CD4-positive, alpha-beta T cell treated with Interleukin-4 for 4 hours (primary cell): Measurements from ENCODE around the gene CD58.
"Not testable (repeated sequence)": the region's sequence is repeated elsewhere in the genome, so short reads cannot be mapped to it uniquely, and the experiment has no call there.

Experiments used
- DNase-seq: peaks from one replicate; pipeline ENCODE4 v3.0.0-alpha.2; 2020

Gene CD58

DNA sequence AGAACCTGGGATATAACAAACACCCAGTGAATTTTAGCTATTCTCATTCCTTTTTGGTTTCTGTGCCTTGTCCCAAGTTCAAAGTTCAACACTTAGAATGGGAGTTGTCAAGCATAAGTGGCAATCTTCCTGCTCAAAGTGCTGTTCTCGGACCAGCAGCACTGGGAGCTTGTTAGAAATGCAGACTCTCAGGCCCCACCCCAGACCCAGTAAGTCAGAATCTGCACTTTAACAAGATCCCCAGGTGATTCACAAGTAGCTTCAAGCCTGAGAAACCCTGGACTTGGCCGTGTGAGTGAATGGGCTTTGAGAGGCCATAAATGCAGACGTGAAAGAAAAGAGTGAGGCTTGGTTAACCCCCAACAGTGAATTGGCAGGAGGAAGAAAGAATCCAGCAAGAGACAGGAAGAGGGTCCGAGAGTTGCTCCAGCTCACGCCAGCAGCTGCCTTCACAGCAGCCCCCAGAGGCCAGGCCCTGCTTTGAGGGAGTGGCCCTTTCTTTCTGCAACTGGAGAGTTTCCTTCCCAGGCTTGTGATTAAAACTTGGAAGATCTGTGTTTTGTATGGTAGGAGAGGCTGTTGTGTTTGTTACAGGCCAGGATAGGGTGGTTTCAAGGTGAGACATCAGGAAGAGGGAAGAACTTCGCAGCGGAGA is 21.3 kb upstream of the CD58 start:
- DNase-seq = not testable (repeated sequence)

DNA sequence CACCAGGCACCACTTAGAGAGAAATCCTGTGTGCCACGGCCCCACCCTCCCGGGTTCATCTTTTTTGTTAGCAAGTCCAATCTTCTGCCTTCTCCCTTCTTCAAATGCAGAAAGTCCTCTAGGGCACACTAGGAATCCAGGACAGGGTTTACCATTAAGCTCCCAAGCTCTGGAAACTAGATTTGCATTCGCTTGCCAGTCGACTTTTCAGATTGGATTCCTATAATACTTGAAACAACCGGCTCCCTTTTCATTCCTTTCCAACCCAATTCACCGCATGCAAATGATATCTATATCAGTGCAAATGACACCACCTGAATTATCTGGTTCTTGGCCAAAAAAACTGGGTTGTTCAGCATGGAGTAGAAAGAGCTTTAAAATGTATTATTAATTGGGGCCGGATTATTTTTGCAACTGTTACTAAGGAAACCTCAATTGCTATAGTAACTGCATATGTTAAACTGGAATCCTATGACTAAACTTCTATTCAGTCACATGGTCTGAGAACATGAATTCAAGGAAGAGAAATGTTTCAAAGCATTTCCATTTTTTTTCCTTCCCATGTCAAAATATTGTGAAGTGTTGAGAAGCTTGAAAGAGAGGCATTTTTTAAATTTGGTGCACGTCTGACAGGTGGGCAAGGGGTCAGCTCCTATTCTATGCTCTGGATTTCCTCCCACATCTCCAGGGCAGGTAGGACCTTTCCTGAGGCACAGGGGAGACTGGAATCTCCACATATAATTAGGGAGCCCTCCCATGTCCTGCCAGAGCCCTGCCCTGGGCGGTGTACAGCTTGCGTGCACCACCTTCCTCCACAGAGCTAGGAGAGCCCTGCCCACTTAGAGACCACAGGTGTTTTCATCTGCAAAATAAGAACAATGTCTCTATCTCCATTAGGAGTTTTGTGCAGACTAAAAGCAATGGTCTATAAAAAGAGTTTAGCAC is 20.5 kb upstream of the CD58 start:
- not testable (repeated sequence) for DNase-seq

DNA sequence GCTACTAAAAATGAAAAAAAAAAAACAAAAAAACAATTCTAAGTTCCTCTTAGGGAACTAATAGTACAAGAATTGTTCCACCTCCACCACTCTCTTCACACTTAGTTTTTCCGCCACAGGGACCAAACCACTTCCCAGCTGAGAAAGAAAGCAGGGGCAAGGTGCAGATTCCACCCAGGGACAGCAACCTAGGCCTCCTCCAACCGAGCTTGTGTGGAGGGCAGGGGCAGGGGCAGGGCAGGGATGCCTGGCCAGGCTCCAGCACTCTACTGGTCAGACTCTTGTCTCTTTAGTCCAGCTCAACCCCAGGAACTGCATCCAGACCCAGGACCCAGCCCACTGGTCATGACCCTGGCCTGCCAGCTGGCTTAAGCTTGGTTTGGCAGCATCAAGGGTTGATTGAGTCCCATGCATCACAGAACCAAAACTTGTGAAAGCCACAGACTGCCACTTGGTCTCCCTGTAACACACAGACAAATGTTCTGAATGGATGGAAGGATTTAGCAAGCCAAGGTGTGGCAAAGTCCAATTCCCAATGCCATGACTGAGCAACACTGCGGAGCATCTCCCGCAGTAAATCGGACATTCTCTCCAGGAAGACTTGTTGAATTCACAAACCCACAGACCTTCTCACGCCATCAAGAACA is 19.7 kb upstream of the CD58 start:
- DNase-seq = not testable (repeated sequence)

- DNase-seq = not testable (repeated sequence)
Measured at GRCh38 chr1:116589101-116589735, 18.4 kb upstream of the CD58 start.

- DNase-seq = no peak
Measured at GRCh38 chr1:116587501-116588227, 16.8 kb upstream of the CD58 start.

GRCh38 chr1:116586741-116587143 is 15.9 kb upstream of the CD58 start:
- DNase-seq = no peak

GRCh38 chr1:116585886-116586285 is 15.1 kb upstream of the CD58 start:
- DNase-seq = no peak

DNA sequence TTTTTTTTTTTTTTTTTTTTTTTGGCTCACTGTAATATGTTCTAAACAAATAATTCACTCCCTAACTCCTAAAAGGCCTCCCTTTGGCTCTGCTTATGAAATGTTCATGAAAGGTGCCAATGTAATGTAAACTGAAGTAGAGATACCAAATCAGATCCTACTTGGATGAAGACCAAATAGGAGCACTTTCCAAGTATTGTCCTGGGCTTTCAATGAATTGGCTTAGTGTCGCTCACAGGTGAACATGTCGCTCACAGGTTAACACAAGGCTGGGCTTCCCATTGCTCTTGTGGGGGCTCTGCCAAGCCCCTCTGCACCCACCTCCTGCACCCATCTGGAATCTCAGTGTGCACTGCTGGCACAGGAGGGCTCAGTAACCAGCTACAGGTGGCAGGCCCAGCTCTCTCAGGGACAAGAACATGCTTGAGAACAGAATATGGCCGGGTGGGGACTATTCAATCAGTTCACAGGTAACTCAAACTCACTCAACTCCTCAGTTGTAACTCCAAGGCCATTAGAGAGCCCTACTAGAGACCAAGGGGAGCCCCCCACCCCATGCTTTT is 10.6 kb upstream of the CD58 start:
- no peak for DNase-seq

GRCh38 chr1:116580446-116581322 is 9.9 kb upstream of the CD58 start:
- DNase-seq = no peak

GRCh38 chr1:116579259-116579875 is 8.5 kb upstream of the CD58 start:
- no peak for DNase-seq

DNA sequence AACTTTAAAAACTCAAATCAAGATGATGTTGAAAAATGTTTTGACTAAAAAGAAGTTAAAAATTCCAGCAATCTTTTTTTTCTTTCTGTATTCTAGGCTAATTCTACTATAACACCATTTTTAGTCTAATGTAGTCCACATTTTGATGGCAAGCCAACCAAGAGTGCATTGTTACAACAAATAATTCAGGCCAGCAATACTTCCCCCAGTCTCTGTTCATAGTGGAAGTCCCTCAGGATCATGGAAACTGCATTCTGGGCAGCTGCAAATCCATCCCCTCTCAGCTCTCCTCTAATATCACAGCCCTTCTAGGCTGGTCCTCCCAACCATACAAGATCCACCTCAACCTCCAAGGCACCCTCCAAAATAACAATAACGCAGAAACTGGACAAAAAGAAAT is 7.8 kb upstream of the CD58 start:
- DNase-seq = no peak

DNA sequence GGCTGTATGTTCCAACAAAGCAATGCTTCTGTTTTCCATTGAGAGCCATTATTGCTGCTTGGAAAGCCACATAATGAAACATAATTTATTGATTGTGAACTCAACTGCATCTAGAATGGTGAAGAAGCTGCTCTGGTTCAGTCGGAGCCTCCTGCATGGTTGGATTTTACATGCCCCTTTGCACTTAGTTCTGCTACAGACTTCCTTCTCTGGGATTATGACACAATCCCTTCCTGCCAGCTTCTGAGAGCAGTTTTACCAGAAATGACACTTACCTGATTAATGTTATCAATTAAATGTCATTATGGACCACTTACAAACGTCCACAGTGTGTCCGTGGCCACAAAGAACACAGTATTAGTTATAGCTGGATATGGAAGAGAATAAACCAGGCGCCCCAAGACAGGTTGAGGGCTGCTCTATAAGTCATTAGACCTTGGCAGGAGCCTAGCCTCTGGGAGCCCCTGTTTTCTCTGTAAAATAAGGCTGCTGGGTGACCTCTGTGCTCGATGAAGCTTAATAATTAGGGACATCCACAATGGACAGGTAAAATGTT is 7.0 kb upstream of the CD58 start:
- DNase-seq = no peak

- DNase-seq = peak; percentile 64
Measured at GRCh38 chr1:116574581-116575291, 3.9 kb upstream of the CD58 start.

DNA sequence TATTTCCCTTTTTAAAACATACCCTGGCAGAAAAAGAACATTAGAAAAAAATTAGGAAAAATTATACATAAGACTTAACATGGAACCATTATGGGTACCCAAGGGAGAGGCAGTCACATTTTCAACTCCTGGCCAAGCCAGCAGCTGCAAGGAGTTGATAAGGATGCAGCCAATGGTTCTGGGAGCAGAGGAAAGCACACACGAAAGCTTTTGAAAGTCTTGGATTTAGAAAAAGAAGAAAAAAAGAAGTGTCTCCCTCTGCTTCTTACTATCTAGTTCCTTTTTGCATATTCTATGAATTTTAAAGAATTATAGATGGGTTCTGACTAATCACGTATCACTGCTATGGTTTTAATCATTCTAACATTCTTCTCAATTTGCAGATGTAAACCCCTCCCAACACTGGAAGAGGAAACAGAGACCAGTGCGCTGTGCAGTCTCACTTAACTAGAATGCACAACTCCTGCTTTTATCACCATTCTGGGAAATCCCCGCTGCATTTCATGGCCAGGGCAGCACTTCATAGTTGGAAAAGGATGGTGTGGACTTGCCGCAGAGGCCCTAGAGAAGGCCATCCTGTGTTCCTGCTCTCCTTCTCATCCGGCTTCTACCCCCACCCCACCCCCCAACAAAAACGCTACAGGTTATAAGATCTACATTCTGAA is 2.7 kb upstream of the CD58 start:
- DNase-seq = no peak

GRCh38 chr1:116572771-116573430 is 2.1 kb upstream of the CD58 start:
- DNase-seq = no peak

- DNase-seq = no peak
Measured at GRCh38 chr1:116572099-116572498, 1.3 kb upstream of the CD58 start.

GRCh38 chr1:116571215-116571919 is 541 bp upstream of the CD58 start:
- no peak for DNase-seq
